Non-pigmented ciliary epithelial cell (primary cell): ENCODE data around the gene DENND4A.
A peak's percentile ranks its signal among the peaks of the same experiment; 100 is the strongest.

ENCODE experiments used
- DNase-seq: peaks from one replicate; pipeline ENCODE4 v3.0.0-alpha.2; 2010; ENCODE audit warnings: low read depth

DENND4A gene

DNA sequence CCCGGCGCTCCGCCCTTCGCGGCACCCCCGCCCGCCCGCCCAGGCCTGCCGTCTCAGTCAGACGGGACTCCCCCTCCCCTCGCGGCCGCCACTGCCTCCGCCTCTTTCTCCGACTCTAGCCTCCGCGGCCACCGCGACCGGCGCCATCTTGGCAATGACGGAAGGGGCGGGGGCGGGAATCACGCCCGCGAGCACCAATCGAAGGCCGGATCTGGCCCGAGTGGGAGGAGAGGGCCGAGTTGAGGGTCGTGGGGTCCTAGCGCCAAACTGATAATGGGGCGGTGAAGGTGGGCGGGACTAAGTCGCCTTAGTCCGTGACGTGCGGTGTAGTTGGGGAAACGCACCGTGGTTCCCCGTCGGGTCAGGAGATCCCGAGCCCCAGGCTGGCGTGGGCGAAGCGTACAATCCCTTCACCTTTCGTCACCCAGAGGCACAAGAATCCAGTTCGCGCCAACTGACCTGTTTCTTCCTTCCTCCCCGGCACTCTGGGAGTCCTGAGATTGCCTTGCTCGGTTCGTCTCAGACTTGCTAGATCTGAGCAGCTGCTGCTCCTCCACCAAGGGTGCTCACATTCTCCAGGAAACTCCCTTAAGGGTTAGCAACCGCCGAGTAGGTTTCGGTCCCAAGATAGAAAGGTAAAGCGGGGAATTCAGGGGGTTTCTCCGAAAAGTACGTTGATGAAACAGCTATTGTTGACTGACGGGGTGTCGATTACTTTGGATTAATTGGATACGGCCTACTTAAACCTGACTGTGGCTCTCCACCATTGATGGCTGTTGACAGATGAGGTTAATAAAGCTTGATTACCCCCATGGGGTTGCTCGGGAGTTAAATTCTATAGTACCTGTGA lies at the start of gene DENND4A:
Gene DENND4A (minus strand): TSS at position 156 of the 850 bp plus-strand sequence. CDS start 35,843 bp downstream, outside the sequence.
- peak; percentile 94 for DNase-seq

DNA sequence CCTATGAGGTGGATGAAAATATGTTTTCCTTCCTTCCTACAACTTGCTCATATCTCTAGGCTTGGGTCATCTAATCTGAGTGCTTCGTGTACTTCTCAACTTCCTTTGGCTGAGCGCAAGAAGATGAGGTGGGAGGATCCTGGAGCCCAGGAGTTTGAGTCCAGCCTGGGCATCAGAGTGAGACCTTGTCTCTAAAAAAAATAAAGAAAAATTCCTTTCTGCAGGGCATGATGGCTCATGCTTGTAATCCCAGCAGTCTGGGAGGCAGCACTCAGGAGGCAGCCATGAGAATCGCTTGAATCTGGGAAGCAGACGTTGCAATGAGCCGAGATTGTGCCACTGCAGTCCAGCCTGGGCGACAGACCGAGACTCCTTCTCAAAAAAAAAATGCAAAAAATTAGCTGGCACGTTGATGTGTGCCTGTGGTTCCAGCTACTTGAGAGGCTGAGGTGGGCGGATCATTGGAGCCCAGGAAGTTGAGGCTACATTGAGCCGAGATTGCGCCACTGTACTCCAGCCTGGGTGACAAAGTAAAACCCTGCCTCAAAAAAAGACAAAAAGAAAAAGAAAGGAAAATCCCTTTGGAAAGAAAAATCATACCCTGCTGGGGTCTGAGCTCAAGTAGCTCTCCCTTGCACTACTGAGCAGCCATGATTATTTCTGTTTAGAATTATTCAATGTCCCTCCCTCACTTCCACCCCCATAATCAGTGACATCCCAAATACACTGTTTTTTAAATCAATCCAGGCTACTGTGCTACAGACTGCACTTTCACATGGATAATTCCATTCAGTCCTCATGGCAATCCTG lies 49.2 kb upstream of the DENND4A start:
- no peak for DNase-seq

DNA sequence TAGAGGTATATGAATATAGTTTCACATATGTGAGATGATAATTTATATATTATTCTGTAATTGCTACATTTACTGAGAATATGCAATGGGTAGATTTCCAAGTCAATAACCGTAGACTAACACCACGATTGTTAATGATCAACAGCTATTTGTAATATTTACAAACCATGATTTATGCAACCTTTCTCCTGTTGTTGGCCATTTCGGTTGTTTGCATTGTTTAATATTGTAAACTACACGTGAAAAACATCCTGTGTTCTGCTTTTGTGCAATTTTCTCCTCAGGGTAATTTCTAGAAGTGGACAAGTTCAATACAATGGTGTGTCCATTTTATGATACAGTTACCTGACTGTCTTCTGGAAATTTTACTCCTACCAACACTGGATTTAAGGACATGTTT lies 47.9 kb upstream of the DENND4A start:
- DNase-seq = no peak

DNA sequence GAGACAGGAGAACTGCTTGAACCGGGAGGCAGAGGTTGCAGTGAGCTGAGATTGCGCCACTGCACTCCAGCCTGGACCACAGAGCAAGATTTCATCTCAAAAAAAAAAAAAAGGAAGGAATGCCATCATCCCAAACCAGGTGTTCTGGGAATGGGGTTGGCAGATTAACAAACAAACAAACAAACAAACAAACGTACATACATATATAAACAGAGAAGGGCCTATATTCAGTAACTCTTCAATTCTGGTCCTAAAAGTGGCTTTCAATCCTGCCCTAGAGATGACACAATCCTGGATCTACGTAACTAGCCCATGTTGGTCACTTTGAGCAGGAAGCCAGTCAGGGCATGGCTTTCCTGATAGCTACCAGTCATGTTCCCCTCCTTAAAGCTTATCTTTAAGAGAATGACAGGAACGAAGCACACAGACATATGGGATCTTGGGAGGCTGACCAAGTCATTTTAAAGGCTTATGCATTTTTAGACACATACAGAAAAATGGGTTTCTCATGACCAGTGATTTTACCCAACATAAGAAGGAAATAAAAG lies 47.3 kb upstream of the DENND4A start:
- DNase-seq = no peak

DNA sequence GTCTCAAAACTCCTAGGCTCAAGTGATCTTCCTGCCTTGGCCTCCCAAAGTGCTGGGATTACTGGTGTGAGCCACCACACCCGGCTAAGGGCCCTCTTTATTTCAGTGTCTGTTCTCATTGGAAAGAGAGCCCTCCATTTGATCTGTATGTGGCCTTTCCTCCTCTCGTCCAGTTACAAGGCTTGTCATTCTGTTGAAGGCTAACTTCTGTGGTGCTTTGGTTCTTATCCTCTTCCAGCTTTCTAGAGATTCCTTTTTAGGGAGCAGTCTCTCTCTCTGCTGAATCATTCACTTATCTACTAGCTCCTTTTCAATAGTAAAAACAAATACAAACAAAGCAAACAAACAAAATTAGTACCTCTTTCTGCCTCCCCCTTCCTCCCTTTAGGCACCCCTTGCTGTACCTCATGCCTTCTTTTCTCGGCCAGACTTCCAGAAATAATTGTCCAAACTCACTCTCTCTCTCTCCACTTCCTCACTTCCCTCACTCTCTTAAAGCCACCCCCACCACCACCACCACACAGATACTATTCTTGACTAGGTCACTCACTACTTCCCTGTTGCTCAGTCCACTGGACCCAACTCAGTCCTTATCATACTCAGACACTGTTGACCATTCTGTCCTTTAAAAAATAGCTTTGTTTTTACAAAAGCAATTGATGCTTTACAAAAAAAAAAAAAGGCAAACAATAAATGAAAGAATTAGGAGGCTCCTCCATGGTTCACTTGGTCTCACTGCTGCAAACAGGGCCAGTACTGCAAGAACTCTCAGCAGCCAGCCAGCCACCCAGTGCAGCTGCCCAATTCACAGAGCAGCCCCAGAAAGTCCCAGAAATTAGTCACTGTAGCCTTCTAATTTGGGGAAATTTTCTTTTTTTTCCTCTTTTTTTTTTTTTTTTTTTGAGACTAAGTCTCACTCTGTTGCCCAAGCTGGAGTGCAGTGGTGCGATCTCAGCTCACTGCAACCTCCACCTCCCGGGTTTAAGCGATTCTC lies 45.5 kb upstream of the DENND4A start:
- no peak for DNase-seq

DNA sequence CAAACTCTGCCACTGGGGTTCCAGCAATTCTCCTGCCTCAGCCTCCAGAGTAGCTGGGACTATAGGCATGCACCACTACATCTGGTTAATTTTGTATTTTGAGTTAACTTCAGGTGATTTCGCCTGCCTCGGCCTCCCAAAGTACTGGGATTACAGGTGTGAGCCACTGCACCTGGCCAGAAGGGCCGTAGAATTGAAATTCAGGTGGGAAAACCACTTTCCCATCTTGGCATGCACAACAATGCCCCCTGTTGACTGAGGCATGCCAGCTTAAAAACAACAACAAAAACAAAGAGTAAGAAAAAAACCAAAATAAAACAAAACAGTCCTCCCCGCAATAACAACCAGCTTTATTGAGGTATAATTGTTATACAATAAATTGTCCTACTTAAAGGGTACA lies 44.6 kb upstream of the DENND4A start:
- DNase-seq = no peak

GRCh38 chr15:65835447-65835846 lies 43.4 kb upstream of the DENND4A start:
- DNase-seq = no peak

- no peak for DNase-seq
These were observed 42.6 kb upstream of the DENND4A start for GRCh38 chr15:65834603-65835282.

DNA sequence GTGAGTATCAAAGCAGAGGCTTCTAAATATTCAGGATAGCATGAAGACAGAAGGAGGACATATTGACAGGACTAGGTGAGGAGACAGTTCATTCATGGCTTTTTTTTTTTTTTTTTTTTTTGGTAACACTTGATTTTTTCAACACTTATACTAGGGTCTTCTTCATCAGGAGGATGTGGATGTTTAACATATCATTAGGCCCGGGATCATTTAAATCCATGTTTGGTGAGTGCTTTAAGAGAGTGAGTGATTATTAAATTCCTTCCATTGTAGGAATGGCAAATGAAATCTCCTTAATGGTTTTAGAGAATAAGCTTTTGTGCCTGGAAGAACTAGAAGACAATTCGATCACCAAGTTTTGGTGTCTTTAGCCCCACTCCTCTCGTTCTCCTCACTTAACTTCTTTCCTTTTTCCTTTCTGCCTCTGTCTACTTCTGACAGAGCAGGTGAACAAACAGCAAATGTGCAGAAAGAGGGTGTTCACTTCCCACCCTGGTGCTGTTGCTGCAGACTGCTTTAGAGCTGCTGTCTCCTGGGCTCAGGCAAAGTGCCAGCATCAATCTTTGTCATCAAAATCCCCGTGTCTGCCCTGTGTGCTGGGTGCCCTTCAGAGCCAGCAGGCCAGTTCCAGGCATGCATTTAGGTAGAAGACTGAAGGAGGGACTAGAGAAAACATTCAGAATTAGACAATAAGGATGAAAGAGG lies 41.6 kb upstream of the DENND4A start:
- no peak for DNase-seq

GRCh38 chr15:65832549-65833364 lies 40.7 kb upstream of the DENND4A start:
- peak; percentile 68 for DNase-seq

GRCh38 chr15:65829130-65829764 lies 37.2 kb upstream of the DENND4A start:
- no peak for DNase-seq

GRCh38 chr15:65828585-65828984 lies 36.5 kb upstream of the DENND4A start:
- no peak for DNase-seq

DNA sequence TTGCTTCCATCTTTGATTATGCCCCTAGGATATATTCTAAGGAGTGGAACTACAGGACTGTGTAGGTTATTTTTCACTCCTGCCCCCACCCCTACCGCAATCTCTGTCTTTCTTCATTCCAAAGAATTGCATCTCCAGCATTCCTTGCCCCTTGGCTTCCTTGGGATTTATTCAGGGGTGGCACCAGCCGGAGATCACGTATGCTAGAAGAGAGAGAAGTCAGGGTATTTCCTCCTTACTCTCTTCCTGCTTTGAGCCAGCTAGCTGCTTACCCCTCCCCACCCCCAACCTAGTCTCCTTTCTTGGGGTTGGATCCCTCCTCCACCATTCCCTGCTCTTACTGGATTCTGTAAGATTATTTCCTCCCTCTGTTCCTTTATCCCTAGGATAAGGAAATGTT lies 35.0 kb upstream of the DENND4A start:
- no peak for DNase-seq

DNA sequence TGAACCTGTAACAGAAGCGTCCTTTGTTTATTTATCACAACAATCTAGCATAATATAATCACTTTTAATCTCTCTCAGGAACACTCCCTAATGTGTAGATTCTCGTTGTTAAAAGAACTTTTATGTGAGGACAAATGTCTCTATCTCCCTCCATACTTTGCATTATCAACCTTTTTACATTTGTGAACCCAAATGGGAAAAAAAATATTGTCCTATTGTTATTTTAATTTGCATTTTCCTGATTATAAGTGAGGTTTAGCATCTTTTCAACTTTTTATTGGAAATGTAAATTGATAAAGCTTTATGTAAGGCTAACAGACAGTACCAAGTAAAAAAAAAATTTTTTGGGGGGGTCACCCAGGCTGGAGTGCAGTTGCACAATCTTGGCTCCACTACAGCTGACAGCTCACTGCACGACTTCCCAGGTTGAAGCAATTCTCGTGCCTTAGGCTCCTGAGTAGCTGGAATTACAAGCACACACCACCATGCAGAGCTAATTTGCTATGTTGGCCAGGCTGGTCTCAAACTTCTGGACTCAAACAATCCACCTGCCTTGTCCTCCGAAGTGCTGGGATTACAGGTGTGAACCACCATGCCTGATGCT lies 33.0 kb upstream of the DENND4A start:
- DNase-seq = no peak

GRCh38 chr15:65824031-65824743 lies 32.1 kb upstream of the DENND4A start:
- DNase-seq = no peak

DNA sequence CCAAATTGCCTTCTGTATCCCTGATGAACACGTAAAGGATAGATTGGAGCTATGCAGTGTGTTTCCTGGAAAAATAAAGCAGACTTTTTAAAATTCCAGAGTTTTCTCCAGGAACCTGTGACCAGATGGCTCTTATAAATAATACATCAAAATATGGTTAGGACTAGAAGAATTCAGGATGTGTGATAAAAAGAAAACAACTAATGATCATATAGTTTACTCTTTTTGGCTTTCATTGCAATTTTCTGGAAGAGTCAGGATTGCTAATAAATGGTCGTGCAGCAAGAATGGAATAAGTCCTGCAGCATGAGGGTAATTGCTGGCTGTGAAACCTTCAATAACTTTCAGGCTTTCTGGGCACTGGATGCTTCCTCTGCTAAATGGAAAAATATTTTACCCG lies 30.2 kb upstream of the DENND4A start:
- DNase-seq = no peak

DNA sequence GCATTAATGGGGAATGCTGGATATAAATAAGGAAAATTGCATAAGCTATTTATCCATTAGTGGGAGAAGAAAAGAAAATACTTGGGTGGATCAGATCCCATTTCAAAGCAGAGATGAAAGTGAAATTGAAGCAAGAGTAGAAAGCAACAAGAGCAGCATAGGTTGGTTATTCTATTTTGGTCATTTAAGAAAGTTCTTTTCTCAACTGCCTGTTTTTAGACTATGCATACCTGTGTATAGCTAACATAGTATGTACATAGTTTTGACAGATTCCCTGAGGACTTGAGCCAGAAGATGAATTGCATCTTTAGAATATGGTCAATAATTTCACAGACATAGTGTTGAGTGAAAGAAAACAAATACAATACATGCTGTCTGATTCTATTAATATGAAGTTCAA lies 29.0 kb upstream of the DENND4A start:
- DNase-seq = no peak

GRCh38 chr15:65819563-65819960 lies 27.5 kb upstream of the DENND4A start:
- no peak for DNase-seq
